Measurements from ENCODE around the gene RABGAP1.

RABGAP1 gene

GRCh38 chr9:123069010-123069481 lies 128.2 kb downstream of the RABGAP1 start:
- no peak for DNase-seq (ENCODE audit: low spot score)
- TF ChIP-seq CTCF (IDR thresholded peaks at IDR 0.05; ENCODE audit: extremely low read depth, missing control alignments): no peak

- DNase-seq (ENCODE audit: low spot score): no peak
These were observed 129.4 kb downstream of the RABGAP1 start for GRCh38 chr9:123070198-123070597.

GRCh38 chr9:123072407-123072995 lies 131.7 kb downstream of the RABGAP1 start:
- no peak for DNase-seq (ENCODE audit: low spot score)
- no peak for TF ChIP-seq CTCF (IDR thresholded peaks at IDR 0.05; ENCODE audit: extremely low read depth, missing control alignments)

More at GRCh38 chr9:123070198-123070597, 129.4 kb downstream of the RABGAP1 start:
- no peak for TF ChIP-seq CTCF (IDR thresholded peaks at IDR 0.05; ENCODE audit: extremely low read depth, missing control alignments)

- TF ChIP-seq CTCF (IDR thresholded peaks at IDR 0.05; ENCODE audit: extremely low read depth, missing control alignments): no peak
- no peak for DNase-seq (ENCODE audit: low spot score)
These were observed 132.6 kb downstream of the RABGAP1 start for GRCh38 chr9:123073441-123073840.

GRCh38 chr9:123073991-123074422 lies 133.2 kb downstream of the RABGAP1 start:
- DNase-seq (ENCODE audit: low spot score): no peak
- no peak for TF ChIP-seq CTCF (IDR thresholded peaks at IDR 0.05; ENCODE audit: extremely low read depth, missing control alignments)

GRCh38 chr9:123074628-123075027 lies 133.8 kb downstream of the RABGAP1 start:
- no peak for TF ChIP-seq CTCF (IDR thresholded peaks at IDR 0.05; ENCODE audit: extremely low read depth, missing control alignments)
- DNase-seq (ENCODE audit: low spot score): no peak

- no peak for TF ChIP-seq CTCF (IDR thresholded peaks at IDR 0.05; ENCODE audit: extremely low read depth, missing control alignments)
- DNase-seq (ENCODE audit: low spot score): no peak
These were observed 139.6 kb downstream of the RABGAP1 start for GRCh38 chr9:123080444-123080843.
